ENCODE results near the gene DOK3.
A peak's percentile ranks its signal among the peaks of the same experiment; 100 is the strongest.
"Not testable (repeated sequence)": the region's sequence is repeated elsewhere in the genome, so short reads cannot be mapped to it uniquely, and the experiment has no call there.

DOK3 gene

DNA sequence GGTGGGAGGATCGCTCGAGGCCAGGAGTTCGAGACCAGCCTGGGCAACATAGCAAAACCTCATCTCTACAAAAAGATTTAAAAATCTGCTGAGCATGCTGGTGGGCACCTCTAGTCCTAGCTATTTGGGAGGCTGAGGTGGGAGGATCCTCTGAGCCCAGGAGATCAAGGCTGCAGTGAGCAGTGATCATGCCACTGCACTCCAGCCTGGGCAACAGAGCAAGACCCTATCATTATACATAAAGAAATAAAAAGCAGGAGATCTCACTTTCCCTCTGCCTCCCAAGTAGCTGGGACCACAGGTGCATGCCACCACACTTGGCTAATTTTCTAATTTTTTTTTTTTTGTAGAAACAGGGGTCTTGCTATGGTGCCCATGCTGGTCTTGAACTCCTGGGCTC lies 23.9 kb downstream of the DOK3 start:
- FAIRE-seq; DNase-seq (ENCODE audit: insufficient read length, low spot score): not testable (repeated sequence)

DNA sequence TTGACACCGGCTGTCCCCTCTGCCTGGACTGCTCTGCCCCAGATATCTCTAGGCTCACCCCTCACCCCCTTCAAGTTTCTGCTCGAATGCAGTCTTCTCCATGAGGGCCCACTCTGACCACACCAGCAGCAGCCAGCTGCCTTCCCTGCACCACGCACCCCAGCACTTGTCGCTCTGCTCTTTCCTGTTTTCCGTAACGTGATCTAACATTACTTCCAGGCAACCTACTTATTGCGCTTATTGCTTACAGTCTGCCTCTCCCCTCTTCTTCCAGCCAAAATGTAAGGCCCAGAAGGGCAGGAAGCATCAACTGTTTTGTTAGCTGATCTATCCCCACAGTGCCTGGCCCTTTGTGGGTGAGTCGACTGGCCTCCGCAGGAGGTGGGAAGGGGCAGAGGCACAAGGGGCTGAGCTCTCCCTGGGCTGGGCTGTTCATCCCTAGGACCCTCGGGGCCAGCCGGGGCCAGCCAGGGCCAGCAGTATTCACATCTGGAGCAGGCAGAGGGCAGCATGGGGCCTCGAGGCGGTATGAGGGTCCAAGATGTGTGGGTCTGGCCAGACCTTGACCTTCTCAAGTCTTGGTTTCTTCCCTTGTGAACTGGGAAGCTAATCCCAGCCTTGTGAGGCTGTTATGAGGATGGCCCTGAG lies 24.6 kb downstream of the DOK3 start:
- FAIRE-seq (no peak), DNase-seq (ENCODE audit: insufficient read length, low spot score) (no peak)

DNA sequence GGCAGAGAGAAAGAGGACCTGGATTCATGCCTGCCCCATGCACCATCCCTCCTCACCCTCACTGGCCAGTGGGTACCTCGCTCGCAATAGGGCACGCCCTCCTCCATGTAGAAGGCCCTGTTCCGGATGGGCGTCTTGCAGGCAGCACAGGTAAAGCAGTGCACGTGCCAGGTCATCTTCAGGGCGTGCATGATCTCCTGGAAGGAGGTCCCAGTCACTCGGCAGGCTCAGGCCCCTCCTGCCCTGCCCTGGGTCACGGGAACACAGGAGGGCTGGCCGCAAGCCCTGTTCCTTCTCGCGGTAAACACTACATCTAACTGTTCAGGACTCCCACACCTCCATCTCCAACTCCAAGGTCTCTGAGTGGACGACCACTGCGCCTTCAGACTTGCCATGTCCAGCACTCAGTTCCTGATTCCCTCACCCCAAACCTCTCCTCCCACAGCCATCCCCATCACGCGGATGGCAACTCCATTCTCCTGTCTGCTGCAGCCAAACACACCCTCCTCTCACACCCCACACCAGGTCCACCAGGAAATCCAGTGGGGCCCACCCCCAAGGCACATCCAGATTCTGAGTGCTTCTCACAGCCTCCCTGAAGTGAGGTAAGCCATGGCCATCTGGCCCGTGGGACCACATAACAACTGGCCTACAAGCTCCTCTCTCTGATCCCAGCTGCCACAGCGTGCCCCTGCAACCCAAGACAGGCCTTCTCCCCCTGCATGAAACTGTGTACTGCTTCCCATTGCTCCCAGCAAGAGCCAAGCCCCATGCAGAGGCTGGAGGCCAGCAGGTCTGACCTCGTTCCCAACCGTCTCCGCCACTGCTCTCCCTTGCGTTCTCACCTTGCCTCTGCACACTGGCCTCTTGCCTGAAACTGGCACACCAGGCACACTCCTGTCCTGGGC lies 25.4 kb downstream of the DOK3 start:
- FAIRE-seq (no peak), DNase-seq (ENCODE audit: insufficient read length, low spot score) (no peak)

DNA sequence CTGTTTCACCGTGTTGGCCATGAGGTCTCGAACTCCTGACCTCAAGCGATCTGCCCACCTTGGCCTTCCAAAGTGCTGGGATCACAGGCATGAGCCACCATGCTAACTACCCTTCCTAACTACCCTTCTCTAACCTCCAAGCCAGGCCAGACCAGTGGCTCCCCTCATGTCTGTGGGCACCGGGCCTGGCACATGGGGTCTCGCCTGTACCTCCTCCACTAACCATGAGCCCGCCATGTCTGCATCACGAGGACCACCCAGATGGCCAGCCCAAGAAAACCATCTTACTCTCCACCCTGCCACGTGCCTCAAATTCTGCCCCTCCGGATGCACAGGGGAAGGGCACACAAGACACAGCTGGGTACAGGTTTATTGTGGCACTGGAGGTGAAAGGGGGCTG lies 26.6 kb downstream of the DOK3 start:
- no peak for FAIRE-seq
- no peak for DNase-seq (ENCODE audit: insufficient read length, low spot score)

DNA sequence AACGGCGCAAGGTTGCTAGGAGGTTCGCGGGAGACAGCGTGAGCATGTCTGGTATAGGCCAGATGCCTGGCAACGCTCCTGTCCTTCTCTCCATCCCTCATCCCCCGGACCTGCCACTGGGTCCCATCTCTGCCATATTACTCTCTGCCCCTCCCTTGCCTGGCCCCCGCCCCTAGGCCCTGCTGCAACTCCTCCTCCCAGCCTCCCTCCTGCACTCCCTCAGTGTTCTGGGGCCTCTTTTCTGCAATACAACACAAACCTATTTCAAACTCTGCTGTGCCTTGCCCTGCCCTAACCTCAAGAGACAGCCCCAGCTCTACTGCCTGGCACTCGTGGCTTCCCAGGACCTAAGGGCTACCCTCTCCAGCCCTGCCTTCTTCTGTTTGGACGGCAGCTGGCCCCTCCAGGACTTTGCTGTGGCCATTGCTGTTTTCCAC lies 27.2 kb downstream of the DOK3 start:
- DNase-seq (ENCODE audit: insufficient read length, low spot score) = no peak
- no peak for FAIRE-seq

DNA sequence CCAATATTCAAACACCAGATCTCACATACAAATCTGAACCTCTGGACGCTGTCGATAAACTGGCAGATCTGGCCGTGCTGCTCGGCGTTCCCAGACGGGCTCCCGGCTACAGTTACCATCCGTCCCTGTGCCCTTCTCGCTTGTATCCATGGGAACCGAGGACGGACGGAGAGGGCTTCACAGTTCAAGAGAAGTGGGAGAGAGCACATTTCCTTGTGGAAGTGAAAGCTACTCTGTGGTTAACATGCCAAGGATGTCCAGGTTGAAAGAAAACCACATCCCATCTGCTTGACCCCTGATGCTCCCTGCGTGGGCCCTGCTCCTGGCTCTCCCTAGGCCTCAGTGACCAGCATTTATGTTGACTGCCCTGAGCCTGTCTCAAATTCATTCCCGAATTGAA lies 29.9 kb downstream of the DOK3 start:
- FAIRE-seq = no peak
- no peak for DNase-seq (ENCODE audit: insufficient read length, low spot score)

DNA sequence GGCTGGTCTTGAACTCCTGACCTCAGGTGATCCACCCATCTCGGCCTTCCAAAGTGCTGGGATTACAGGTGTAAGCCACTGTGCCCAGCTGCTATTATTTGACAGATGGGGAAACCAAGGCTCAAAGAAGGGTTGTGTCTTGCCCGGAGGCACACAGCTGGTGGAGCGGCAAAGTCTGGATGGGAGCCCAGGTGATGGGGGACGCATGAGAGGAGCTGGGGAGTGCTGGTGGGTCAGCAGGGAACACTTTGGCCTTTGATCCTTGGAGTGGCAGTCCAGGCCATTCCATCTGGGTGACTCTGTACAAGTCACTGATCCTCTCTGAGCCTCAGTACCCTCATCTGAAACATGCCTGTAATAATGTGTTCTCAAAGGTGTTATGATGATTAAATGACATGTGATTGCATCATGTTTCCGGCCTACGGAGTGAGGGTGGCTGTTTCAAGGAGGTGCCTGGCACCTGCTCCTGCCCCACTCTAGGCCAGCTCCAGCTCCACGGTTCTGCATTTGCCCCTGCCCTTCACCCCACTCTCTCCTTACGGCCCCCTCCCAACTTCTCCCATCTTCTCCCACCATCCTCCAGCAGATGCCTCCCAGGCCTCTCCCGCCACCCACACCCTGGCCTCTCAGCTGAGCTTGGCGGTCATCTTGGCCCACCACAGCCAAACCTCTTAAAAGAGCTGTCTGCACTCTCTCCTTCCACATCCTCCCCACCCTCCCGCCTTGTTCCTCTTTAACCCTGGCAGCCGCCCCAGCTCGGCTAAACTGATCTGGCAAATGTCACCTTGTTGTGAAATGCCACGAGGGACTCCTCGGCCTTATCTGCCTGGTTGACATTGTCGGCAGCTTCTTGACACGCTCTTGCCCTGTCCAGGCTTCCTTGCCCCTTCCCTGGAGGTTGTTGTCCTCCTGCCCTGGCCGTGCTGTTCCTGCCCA lies 30.6 kb downstream of the DOK3 start:
- DNase-seq (ENCODE audit: insufficient read length, low spot score) (no peak), FAIRE-seq (peak; percentile 26)

DNA sequence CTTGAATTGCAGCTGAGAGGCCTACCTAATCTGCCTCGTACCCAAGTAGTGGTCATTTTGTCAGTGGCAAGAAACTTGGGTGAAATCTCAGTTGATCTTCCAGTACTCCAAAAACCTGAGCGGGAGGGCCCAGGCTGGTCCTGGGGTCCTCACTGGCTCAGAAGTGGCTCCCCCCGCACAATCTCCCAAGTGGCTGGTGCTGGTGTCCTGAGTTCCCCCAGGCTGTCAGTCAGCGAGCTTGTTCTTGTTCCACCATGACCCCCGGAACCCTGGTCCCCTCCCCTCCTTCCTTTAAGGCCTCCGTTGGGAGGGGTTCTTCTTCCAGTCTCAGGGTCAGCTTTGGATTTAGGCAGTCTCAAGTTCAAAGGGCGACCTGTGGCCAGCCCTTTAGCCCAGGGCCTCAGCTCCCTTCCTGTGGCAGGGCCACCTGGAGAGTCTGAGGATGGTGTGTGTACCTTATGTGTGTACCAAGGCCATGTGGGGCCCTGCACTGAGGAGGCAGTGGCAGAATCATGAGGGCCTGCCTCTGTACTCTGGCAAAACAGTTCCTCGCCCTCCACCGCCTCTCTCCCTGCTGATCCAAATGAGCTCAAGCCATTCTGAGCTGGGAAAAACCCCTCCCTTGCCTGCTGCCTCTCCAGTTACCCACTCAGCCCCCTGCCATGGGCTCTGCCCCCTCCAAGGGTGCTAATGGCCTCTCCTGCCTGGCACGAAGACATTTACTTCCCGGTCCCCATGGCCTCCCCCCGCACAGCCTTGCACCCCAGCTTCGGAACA lies 31.7 kb downstream of the DOK3 start:
- no peak for FAIRE-seq
- no peak for DNase-seq (ENCODE audit: insufficient read length, low spot score)

DNA sequence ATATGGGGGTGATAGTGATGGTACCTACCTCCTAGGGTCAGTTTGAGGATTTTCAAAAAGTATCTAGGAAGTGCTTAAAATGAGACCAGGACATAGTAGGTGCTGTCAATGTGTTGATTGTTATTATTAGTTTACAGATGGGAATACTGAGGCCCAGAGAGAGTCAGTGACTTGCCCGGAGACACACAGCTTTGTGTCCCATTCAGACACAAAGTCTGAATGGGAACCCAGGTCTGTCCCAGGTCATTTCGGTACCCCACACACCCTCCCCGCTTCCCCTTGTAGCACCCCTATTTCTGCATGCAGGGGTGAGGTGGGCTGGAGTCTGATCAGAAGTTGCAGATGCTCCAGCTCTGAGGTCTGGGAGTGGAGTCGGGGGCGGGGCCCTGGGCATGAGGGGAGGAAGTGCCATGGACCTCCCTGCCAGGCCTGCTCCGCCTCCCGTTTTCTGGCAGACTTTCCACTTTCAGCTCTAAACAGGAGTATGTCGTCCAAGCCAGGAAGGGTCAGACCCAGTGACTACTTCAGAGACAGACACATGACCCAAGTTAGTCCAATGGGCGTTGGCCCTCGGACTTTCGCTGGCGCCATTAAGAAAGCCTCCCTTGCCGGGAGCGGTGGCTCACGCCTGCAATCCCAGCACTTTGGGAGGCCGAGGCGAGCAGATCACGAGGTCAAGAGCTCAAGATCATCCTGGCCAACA lies 32.9 kb downstream of the DOK3 start:
- DNase-seq (ENCODE audit: insufficient read length, low spot score) (no peak), FAIRE-seq (no peak)

DNA sequence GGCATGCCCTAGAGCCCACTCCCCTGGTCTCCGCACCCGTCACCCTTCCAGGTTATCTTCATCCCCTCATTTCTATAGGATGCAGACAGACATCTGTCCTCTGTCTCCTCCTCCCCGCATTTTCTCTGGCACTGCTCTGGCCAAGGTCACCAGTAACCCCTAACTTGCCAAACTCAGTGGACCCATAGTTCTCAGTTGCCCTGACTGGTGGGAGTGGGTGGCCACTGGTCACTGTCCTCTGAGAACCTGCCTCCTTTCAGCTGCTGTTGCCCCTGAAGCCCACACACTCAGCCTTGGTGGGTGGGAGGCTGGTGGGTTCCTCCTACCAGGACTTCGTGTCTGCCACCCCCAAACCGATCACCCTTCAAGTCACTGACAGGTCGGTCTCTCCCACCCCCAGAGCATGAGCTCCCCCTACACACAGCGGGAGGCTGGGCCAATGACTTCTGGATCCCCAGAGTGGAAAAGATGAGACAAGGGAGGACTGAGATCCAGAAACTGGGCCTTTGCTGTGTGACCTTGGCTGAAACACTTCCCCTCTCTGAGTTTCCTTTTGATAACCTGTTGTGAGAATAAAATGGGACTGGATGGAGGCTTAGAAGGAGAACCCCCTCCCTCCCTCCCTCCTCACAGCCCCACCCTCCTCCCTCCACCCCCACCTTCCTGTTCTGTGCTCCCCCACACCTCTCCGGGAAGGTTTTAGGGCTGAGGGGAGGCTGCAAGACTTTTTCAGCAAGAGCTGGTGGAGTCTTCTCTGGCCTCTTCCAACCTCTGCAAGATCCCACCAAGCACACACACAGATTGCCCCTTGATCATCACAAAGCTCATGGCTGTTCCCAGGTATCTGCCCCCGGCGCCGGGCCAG lies 33.8 kb downstream of the DOK3 start:
- no peak for DNase-seq (ENCODE audit: insufficient read length, low spot score)
- no peak for FAIRE-seq

DNA sequence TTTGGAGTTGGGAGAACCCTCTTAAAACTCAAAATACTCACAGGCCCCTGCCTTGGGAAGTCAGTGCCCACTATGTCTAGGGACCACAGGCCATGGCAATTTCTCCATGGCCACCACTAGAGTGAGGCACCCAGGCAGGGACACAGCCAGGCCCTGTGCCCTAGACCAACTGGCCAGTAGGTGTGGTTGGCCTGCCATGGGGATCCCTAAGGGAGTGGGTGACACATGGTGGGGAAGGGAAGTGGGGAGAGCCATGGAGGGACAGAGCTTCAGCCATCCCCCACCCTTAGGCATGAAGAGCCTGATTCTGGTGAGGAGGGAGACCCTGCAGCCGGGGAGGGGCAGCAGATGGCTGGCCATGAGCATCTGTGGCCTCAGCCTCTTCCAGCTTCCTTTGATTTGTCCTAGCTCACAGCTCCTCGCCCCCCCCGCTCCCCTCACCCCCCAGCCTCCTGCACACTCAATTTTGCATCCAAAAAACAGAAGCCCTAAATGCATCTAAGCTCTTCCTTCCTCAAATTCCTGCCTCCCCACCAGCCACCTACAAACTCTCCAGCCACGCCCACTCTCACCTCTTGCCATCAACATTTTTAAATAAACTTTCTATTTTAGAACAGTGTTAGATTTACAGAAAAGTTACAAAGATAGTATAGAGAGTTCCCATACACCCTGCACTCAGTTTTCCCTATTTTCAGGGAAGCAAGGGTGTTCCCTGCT lies 34.6 kb downstream of the DOK3 start:
- DNase-seq (ENCODE audit: insufficient read length, low spot score) (no peak), FAIRE-seq (no peak)

DNA sequence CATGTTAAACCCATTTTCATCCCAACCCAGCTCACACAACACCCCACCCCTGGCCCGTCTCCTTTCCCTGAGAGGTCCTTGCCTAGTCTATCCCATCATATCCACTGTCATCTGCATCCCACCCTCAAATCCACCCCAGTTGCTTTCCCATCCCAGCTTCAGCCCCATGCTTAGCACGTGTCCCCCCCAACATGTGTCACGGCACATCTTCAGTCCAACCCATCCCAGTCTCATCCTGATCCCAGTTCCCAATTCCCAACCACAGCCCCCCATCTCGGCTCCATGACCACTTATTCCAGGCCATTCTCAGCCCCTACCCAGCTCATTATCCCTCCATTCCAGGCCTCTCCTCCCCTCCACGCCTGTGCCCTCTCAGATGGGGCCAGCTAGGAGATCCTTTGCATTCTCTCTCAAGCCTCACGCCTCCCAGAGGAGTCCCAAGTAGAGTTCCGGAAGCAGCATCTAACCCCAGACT lies 35.6 kb downstream of the DOK3 start:
- no peak for FAIRE-seq
- no peak for DNase-seq (ENCODE audit: insufficient read length, low spot score)

DNA sequence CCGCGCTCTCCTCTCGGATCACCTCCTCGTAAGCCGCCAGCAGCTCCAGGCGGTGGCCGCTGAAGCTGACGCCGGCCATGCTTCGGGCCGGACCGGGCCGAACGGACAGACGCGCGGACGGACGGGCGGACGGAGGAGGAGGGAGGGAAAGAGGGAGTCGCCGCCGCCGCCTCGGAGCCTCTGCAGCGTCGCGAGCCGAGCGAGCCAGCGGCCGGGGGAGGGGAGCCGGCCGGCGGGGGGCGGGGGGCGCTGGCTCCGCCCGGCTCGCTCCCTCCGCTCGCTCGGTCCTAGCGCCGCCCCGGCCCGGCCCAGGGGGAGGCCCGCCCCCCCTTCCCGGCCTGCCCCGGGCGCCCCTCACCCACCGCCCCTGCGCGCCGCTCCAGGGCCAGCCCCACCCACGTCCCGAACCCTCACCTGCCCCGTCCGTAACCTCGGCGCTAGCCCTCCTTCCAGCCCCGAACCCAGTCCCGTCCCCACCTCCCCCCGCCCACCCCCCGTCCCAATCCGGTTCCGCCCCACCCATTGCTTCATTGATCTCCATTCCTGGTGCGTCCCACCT lies 36.1 kb downstream of the DOK3 start, which contains the start of gene DBN1:
TSS of gene DBN1 (minus strand) at position 192 of the 559 bp plus-strand sequence. CDS start at position 79, 113 bp downstream.
- FAIRE-seq (no peak), DNase-seq (ENCODE audit: insufficient read length, low spot score) (peak; percentile 76)

DNA sequence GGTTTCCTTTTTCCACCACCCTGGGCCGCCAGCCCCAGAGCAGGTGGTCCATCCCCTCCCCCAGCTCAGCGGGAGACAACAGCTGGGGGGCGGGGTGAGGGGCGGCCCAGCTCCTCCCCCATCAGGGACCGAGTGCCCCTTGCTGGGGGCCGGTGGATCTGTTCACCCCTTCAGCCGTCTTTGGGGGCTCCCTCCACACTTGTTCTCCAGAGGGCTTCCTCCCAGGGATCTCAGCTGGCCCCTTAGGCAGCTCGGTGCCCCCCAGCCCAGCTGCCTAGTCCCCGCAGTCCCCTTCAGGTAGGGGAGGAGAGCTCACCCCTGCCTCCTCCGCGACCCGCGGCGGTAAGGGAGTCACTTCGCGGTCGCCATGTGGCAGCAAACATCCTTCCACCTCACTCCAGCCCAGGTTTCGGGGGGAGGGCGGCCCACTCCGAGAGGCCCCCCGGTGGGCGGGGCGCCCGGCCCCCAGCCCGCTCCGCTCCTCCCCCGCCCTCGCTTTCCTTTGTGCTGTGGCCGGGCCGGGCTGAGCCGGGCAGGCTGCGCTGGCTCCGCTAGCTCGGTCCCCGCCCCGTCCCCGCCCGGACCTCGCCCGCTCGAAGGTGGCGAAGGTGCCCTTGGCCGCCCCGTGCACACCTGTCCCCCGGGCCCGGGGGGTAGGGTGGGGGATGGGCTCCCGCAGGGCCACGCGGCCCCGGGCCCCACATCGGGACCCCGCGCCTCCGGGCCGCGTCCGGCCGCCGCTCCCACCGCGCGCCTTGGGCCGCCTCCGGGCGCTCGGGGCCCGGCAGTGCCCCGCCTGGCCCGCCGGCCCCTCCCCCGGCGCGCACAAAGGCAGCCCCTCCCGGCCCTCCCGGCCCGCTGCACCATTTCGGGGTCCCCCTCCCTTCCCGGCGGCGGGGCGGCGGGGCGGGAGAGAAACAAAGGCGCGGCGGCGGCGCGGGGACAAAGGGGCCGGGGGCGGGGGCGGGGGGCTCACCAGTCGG lies 36.9 kb downstream of the DOK3 start:
- DNase-seq (ENCODE audit: insufficient read length, low spot score) (peak; percentile 92), FAIRE-seq (peak; percentile 49)

DNA sequence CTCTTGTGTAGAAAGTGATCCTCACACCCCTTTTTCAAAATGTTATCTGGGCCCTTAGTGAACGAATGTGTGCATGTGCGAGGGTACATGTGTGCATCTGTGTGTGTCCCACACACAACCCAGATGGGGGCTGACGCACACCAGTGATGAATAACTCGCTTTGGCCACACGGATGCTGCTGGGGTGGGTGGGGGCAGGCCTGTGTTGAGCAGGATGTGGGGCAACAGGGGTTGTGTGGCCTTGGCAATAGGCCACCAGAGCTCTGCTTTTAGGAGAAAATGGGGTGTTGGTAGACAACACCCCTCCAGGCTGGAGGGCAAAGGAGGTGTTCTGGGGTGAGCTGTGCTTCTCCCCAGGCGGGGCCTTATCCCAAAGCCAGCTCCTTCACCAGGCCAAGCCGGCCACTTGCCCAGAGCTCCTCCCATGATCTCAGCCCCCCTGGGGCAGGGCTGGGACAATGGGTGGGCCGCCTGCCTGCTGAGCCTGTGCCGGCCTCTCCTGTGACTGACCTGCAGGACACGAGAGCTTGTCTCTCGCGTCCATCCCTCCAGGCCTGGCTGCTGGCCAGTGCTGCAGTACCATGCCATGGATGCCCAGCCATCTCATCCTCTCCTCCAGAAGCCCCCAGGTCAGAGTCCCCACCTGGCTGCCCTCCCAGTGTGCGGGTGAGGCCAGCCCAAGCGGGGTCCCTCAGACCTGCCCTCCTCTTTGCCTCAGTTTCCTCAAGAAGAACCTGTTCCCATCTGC lies 37.8 kb downstream of the DOK3 start:
- FAIRE-seq = no peak
- no peak for DNase-seq (ENCODE audit: insufficient read length, low spot score)
